Stimulated activated CD4-positive, alpha-beta T cell treated with anti-CD3 and anti-CD28 coated beads, TNF-alpha, amount 100 ng/mL, for 24 hours (primary cell): ENCODE data around the gene UGT1A8.
"Not testable (repeated sequence)": the region's sequence is repeated elsewhere in the genome, so short reads cannot be mapped to it uniquely, and the experiment has no call there.

Experiments
- DNase-seq, 3 experiments: peaks; one replicate each; pipeline ENCODE4 v3.0.0-alpha.2; 2020; ENCODE audit warnings: low read depth in 3 of 3

UGT1A8 gene

DNA sequence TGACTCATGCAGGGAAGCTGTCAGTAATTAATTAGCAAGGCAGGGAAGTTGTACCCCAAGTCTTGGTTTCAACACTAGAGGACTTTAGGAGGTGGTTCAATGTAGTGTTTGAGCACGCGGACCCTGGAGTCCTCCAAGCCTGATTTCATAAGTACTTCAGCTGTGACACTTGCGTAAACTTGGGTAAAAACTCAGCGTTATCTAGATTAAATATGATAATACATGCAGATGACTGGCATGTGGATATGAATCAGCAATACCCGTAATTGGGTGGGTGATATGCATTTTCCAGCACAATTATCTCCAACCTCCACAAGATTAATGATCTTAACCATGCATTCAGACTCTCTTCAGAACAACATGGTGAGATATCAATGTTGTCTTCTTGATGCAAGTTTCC lies 69.5 kb downstream of the UGT1A8 start:
- DNase-seq, result no peak

GRCh38 chr2:233688341-233688740 lies 70.9 kb downstream of the UGT1A8 start:
- no peak for DNase-seq

GRCh38 chr2:233689031-233689430 lies 71.6 kb downstream of the UGT1A8 start:
- no peak for DNase-seq

GRCh38 chr2:233689501-233689900 lies 72.1 kb downstream of the UGT1A8 start:
- DNase-seq, result no peak

DNA sequence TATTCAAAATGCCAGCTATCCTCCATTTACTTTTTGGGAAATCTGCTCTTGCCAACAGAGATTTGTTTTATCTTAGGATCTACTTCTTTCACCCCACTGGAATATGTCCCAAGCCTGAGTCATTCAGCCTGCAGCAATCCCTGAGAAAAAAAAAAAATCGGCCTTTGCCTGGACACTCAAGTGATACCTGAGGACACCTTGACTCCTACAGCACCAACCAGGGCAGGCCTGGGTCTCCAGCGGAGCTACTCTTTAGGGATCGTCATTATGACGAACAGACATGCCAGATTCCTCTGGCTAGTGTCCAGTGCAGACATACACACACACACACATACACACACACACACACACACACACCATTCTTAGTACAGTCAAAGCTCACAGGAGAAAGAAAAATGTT lies 73.0 kb downstream of the UGT1A8 start:
- DNase-seq, result no peak

- DNase-seq, result no peak
Measured at GRCh38 chr2:233691443-233692433, 74.3 kb downstream of the UGT1A8 start.

DNA sequence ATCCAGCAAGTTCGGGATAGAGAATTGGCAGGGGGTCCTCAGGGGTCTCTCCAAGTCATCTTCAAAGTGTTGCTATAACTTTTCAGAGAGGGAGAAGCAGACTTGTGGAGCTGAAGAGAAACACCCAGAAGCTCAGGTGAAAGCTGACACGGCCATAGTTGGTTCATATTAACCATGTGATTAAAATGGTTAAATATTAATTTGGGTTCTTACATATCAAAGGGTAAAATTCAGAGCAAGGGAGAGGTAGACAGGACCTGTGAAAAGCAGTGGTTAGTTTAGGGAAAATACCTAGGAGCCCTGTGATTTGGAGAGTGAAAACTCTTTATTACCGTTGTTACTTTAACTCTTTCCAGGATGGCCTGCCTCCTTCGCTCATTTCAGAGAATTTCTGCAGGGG lies 75.2 kb downstream of the UGT1A8 start, which contains the start of gene UGT1A6:
UGT1A6 (plus strand) TSS at position 243 of the 400 bp plus-strand sequence; CDS start at position 358, 115 bp downstream.
- DNase-seq, result no peak

GRCh38 chr2:233693963-233694362 lies 76.5 kb downstream of the UGT1A8 start:
- no peak for DNase-seq

- no peak for DNase-seq
Measured at GRCh38 chr2:233698740-233699139, 81.3 kb downstream of the UGT1A8 start.

DNA sequence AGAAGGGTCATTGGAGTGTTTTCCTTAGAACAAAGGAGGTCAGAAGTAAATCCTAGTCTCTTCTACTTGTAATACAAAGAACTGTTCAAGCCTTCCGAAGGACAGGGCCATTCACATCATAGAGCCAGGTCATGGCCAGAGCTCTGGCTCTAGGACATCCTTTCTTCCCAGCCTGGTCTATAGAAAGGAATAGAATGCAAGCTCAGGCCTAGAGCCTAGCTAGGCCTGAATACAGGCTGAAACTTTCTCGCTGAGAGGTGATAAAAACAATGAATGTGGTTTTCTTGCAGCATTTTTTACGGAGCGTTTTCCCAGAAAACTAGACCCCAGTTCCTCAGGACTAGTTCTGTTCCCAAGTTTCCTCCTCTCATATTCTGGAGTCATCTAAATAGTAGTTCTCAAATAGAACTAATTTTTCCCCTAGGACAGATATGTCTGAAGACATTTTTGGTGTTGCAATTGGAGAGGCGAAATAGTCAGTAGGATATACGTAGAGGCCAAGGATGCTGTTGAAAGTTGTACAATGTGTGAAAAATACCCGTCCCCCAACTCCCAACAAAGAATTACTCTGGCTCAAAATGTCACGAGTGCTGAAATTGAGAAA lies 82.1 kb downstream of the UGT1A8 start:
- no peak for DNase-seq

GRCh38 chr2:233700028-233700635 lies 82.7 kb downstream of the UGT1A8 start:
- DNase-seq, result no peak

DNA sequence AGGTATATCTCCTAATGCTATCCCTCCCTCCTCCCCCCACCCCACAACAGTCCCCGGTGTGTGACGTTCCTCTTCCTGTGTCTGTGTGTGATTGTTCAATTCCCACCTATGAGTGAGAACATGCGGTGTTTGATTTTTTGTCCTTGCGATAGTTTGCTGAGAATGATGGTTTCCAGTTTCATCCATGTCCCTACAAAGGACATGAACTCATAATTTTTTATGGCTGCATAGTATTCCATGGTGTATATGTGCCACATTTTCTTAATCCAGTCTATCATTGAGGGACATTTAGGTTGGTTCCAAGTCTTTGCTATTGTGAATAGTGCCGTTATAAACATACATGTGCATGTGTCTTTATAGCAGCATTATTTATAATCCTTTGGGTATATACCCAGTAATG lies 83.4 kb downstream of the UGT1A8 start:
- not testable (repeated sequence) for DNase-seq

DNA sequence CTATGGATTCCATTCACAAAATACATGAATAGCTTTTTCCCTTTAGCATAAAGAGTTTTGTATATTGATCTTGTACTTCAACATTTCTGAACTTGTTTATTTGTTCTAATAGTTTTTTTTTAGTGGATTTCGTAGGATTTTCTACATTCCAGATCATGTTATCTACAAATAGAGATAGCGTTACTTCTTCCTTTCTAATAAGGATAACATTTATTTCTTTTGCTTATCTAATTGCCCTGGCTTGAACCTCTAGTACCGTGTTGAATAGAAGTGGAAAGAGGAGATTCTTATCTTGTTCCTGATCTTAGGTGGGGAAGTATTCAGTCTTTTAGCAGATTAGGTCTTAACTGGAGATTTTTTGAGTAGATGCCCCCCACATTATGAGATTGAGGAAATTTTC lies 84.8 kb downstream of the UGT1A8 start:
- no peak for DNase-seq

DNA sequence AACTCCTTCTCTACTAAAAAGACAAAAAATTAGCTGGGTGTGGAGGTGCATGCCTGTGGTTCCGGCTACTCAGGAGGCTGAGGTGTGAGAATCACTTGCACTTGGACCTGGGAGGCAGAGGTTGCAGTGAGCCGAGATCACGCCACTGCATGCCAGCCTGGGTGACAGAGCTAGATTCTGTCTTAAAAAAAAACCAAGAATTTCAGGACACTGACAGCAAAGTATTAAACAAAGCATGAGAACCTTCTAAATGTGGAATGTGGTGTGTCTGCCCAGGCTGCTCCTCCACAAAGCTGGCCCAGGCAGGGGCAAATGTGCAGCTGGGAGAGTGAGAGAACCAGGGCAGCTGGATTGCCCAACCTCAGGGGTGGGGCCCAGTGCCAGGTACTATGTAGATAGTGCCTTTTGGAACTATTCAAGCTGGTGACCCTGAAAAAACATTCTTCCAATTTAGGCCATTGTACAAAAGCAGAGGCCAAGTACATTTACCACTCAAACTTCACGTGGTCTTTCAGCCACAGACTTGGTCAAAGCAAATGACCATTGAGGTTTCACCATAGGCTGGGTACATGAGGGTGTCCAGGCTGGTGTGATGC lies 88.6 kb downstream of the UGT1A8 start:
- DNase-seq, result no peak

GRCh38 chr2:233706720-233707119 lies 89.3 kb downstream of the UGT1A8 start:
- DNase-seq, result no peak

DNA sequence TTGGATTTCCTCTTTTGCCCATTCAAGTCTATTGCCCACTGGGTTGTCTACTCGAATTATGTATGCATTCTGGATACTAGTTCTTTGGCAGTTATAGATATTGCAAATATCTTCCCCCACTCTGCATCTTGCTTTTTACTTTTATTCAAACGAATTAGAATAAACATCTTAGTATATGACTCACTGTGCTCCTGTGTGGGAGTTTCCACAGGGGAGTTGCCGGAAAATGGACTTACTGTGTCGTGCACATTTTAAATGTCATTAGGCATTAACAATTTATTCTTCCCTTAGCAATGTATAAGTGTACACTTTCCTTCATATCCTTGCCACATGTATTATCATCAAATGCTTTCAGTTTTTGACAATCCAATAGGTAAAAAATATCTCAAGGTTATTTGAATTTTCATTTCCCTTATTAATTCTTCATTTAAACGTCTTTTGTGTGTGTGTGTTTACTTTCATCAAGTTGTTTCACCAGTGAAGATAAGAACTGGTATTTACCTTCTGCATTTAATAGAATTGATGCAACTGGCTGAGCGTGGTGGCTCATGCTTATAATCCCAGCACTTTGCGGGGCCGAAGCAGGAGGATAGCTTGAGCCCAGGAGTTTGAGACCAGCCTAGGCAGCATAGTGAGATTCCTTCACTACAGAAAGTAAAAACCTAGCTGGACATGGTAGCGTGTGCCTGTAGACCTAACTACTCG lies 90.7 kb downstream of the UGT1A8 start:
- no peak for DNase-seq

DNA sequence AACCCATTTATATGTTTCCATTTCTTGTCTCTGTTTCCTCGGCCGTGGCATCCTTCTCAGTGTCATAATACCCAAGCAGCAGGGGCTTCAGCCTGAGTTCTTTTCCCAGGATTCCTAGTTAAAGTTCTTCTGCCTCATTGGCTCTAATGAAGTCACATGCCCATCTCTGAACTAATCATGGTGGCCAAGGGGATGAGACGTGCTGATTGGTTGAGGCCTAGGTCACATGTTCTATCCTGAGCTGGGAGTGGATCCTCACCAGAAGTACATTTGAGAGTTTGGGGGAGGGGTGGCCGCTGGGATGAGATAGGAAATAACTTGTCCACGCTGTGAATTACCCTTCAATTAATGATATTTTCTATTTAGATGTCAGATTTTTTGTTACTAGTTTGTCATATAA lies 91.5 kb downstream of the UGT1A8 start:
- DNase-seq, result no peak

DNA sequence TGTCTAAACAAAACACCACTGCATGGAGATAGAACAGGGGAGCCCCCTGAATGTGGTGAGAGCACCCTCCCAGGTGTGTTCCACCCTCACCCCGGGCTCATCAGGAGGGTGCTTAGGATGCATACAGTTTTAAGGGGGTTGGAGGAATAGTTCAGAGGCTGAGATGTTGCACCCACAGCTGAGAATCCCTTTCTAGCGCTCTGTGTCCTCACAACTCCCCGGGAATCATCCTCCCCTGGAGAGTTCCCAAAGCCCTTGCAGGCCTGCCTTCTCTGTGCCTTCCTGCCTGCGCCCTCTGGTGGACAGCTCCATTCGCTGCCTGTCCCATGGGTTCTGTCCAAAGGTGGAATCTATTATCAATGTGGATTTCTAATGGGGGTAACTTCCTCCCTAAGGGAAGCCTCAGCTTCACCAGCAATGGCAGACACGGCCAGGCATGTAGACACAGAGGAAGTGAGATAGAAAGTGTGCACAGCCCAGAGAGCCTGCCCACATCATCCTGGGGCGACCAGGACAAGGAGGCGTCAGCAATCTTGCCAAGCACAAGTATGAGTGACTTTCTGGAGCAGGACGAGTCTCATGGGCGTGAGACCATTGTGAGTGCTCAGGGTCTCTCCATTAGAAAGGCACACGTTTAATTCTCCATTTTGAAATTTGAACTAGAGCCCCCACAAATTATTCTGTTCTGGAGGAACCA lies 94.0 kb downstream of the UGT1A8 start:
- peak; percentile 38 to 68 (median 47) for DNase-seq

GRCh38 chr2:233712611-233713261 lies 95.3 kb downstream of the UGT1A8 start, which contains the start of gene UGT1A5:
Gene UGT1A5, plus strand, starts transcription at chr2:233712907. Its CDS starts 85 bp downstream, at chr2:233712992.
- DNase-seq, result no peak

DNA sequence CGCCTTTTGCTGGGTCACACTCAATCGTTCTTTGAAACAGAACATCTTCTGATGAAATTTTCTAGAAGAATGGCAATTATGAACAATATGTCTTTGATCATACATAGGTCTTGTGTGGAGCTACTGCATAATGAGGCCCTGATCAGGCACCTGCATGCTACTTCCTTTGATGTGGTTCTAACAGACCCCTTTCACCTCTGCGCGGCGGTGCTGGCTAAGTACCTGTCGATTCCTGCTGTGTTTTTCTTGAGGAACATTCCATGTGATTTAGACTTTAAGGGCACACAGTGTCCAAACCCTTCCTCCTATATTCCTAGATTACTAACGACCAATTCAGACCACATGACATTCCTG lies 95.8 kb downstream of the UGT1A8 start:
- DNase-seq, result no peak
